SK-N-SH (cell line): ENCODE data around the gene NSG2. TPM values are rescaled to one million over a fixed set of nuclear protein-coding genes. Genes with fewer than 3 reads are reported as not detected.

Source experiments
- CTCF ChIA-PET: fragments of 300-600, 350-600 bp; formaldehyde crosslinking; extraction: SDS; loops from one replicate; lab custom pipeline; 2021; lab: Yijun Ruan, JAX
- POLR2A ChIA-PET: fragments of 350-600 bp; sonication (Branson Sonifier 250); formaldehyde crosslinking; extraction: SDS; loops from one replicate; lab custom pipeline; 2020; ENCODE audit warnings: antibody characterized with exemption, inconsistent platforms; lab: Yijun Ruan, JAX
- DNase-seq: peaks from one replicate; pipeline ENCODE4 v3.0.0; 2012
- H2AFZ ChIP-seq: fragments of 200-600 bp; sonication (generic); 2 replicates; pipeline ENCODE4 v1.8.1; 2016; ENCODE audit warnings: antibody characterized with exemption, mild to moderate bottlenecking, low read depth
- H3F3A ChIP-seq: fragments of 200-600 bp; sonication (generic); replicated peaks from 2 replicates; pipeline ENCODE3; 2016; ENCODE audit warnings: antibody characterized with exemption, mild to moderate bottlenecking; ENCODE audit not compliant: insufficient read depth
- H3K27ac ChIP-seq, 2 experiments: fragments of 200-500 bp in 1 of 2; fragments of 200-600 bp in 1 of 2; sonication (Bioruptor generic) in 1 of 2; sonication (generic), shearing (Covaris generic) in 1 of 2; 2 replicates each; pipeline versions ENCODE4 v1.5.1 to v1.6.1; 2014 to 2016; ENCODE audit warnings: low read depth in 2 of 2, inconsistent platforms in 1 of 2, low read length in 1 of 2, mild to moderate bottlenecking in 1 of 2, mixed read lengths in 1 of 2
- H3K27me3 ChIP-seq: fragments of 200-600 bp; sonication (generic), shearing (Covaris generic); 2 replicates; pipeline ENCODE4 v1.6.1; 2016; ENCODE audit warnings: mixed run types; ENCODE audit not compliant: insufficient read depth
- H3K36me3 ChIP-seq, 2 experiments: fragments of 200-500 bp in 1 of 2; fragments of 200-600 bp in 1 of 2; sonication (Bioruptor generic) in 1 of 2; sonication (generic) in 1 of 2; replicated peaks in 1 of 2; 2 replicates each; pipeline versions ENCODE3 to v1.5.1; 2014 to 2016; ENCODE audit warnings: low read length in 1 of 2, mild to moderate bottlenecking in 1 of 2; ENCODE audit not compliant: insufficient read depth in 2 of 2, control insufficient read depth in 1 of 2
- H3K4me1 ChIP-seq, 2 experiments: fragments of 200-500 bp in 1 of 2; fragments of 200-600 bp in 1 of 2; sonication (Bioruptor generic) in 1 of 2; sonication (generic), shearing (Covaris generic) in 1 of 2; 2 replicates each; pipeline versions ENCODE4 v1.5.1 to v1.6.1; 2014 to 2016; ENCODE audit warnings: low read depth in 1 of 2, low read length in 1 of 2, mixed run types in 1 of 2; ENCODE audit not compliant: insufficient read depth in 2 of 2, control insufficient read depth in 1 of 2
- H3K4me2 ChIP-seq: fragments of 200-600 bp; sonication (generic), shearing (Covaris generic); 2 replicates; pipeline ENCODE4 v1.6.1; 2017; ENCODE audit warnings: mixed run types
- H3K4me3 ChIP-seq, 2 experiments: fragments of 200-500 bp in 1 of 2; fragments of 200-600 bp in 1 of 2; sonication (Bioruptor generic) in 1 of 2; sonication (generic), shearing (Covaris generic) in 1 of 2; 2 replicates each; pipeline versions ENCODE4 v1.5.1 to v1.8.1; 2014 to 2016; ENCODE audit warnings: low read depth in 2 of 2, inconsistent platforms in 1 of 2, low read length in 1 of 2, mild to moderate bottlenecking in 1 of 2, mixed read lengths in 1 of 2, moderate library complexity in 1 of 2
- H3K79me2 ChIP-seq: fragments of 200-600 bp; sonication (generic); 2 replicates; pipeline ENCODE4 v1.8.1; 2017; ENCODE audit warnings: mild to moderate bottlenecking; ENCODE audit not compliant: insufficient read depth
- H3K9ac ChIP-seq: fragments of 200-600 bp; sonication (generic); 2 replicates; pipeline ENCODE4 v1.6.1; 2017; ENCODE audit warnings: mixed run types
- H3K9me2 ChIP-seq: fragments of 200-600 bp; sonication (generic); 2 replicates; pipeline ENCODE4 v1.6.1; 2017; ENCODE audit warnings: mixed run types
- H3K9me3 ChIP-seq: fragments of 200-600 bp; sonication (generic); 2 replicates; pipeline ENCODE4 v1.6.1; 2017; ENCODE audit warnings: mixed run types, mild to moderate bottlenecking, moderate library complexity
- H4K20me1 ChIP-seq: fragments of 200-600 bp; sonication (generic); 2 replicates; pipeline ENCODE4 v1.6.1; 2017; ENCODE audit warnings: mild to moderate bottlenecking, mixed run types; ENCODE audit not compliant: insufficient read depth
- FOSL2 ChIP-seq: IDR thresholded peaks from 2 replicates; pipeline ENCODE4 v1.4.0; 2012; ENCODE audit warnings: low read depth, mild to moderate bottlenecking, moderate library complexity, borderline replicate concordance
- MAX ChIP-seq: IDR thresholded peaks from 2 replicates; pipeline ENCODE4 v1.4.0; 2012; ENCODE audit warnings: low read depth
- NFIC ChIP-seq: IDR thresholded peaks from 2 replicates; pipeline ENCODE4 v1.4.0; 2012; ENCODE audit warnings: borderline replicate concordance
- PBX3 ChIP-seq: IDR thresholded peaks from 2 replicates; pipeline ENCODE4; 2012
- RCOR1 ChIP-seq: fragments of 150-350 bp; IDR thresholded peaks from 2 replicates; pipeline ENCODE4 v1.6.1; 2017; ENCODE audit warnings: antibody characterized with exemption, low read length
- REST ChIP-seq: IDR thresholded peaks from 2 replicates; pipeline ENCODE4 v1.6.1; 2012; ENCODE audit warnings: mild to moderate bottlenecking, low read depth, low read length, moderate library complexity
- TCF12 ChIP-seq: IDR thresholded peaks from 2 replicates; pipeline ENCODE4 v1.4.0; 2012
- WGBS: methylation state at CpG from one replicate; pipeline ENCODE4 v1.1.6; 2017; ENCODE audit warnings: low lambda C conversion rate; 5-methylcytosine and 5-hydroxymethylcytosine counted together
- polyA plus RNA-seq, 3 experiments: library from polyadenylated mRNA; depleted of rRNA; stranded (reverse); fragments of >200 nt; gene quantifications; 2 replicates each; pipeline ENCODE4 v1.2.3, GENCODE V29; 2012

Gene NSG2
- polyA plus RNA-seq, 1 of the 3 experiments (the other 2 are of a cell fraction), result 4.3 TPM

- H3K4me2 ChIP-seq, result no peak overlapping the region
- H3K9ac ChIP-seq, result no peak overlapping the region
- no peaks in the 10 kb centered on the region for H3K36me3 ChIP-seq
- no peaks in the 10 kb centered on the region for H4K20me1 ChIP-seq
- H3K27me3 ChIP-seq, result no peaks in the 10 kb centered on the region
- TF ChIP-seq MAX, result no peak
- TF ChIP-seq, all 33 proteins: peak for 0
- H3K4me3 ChIP-seq, result no peak overlapping the region
- ChIA-PET POLR2A (no interaction called here), CTCF (interaction anchor here (0.6 to 1.8 kb wide), 3 partner anchors 11 to 169 kb away, joined by 3 to 5 read pairs (median 3); no protein-coding TSS in a partner anchor)
- H3K9me3 ChIP-seq, result no peaks in the 10 kb centered on the region; the same call in 1 of the 2 replicates
- H3K4me1 ChIP-seq, result peaks cover 0 to 18% of the 10 kb centered on the region in 2 experiments; a peak in 2 of 4 replicates
- H3K27ac ChIP-seq, result no peak overlapping the region
- no peaks in the 10 kb centered on the region for H3K9me2 ChIP-seq
- no peak overlapping the region for H2AFZ ChIP-seq
- H3K79me2 ChIP-seq, result no peaks in the 10 kb centered on the region
- no peaks in the 10 kb centered on the region for H3F3A ChIP-seq
- DNase-seq, result no peak
- 89% methylated on average over 2 of the region's 2 CpGs for WGBS
These were observed 103.2 kb downstream of the NSG2 start for GRCh38 chr5:174148721-174149120.

GRCh38 chr5:174149426-174149825 lies 103.9 kb downstream of the NSG2 start:
- Histone ChIP-seq H3K9ac (no peak overlapping the region), H3F3A (no peaks in the 10 kb centered on the region), H3K9me2 (no peaks in the 10 kb centered on the region), H3K27ac (no peak overlapping the region), H3K9me3 (no peaks in the 10 kb centered on the region; the same call in 1 of the 2 replicates), H3K36me3 (no peaks in the 10 kb centered on the region), H3K79me2 (no peaks in the 10 kb centered on the region), H3K4me3 (no peak overlapping the region), H4K20me1 (no peaks in the 10 kb centered on the region), H3K4me1 (peaks cover 0 to 16% of the 10 kb centered on the region in 2 experiments; a peak in 2 of 4 replicates), H3K27me3 (no peaks in the 10 kb centered on the region), H3K4me2 (no peak overlapping the region), H2AFZ (no peak overlapping the region)
- no peak for DNase-seq
- CTCF ChIA-PET, result interaction anchor here (0.9 to 1.8 kb wide), 3 partner anchors 10 to 168 kb away, joined by 3 to 5 read pairs (median 3); no protein-coding TSS in a partner anchor
- WGBS, result 55% methylated on average over 3 of the region's 3 CpGs
- TF ChIP-seq PBX3 (no peak), TCF12 (no peak), FOSL2 (no peak), RCOR1 (no peak), REST (no peak), NFIC (no peak)
- POLR2A ChIA-PET, result no interaction called here
